Tibial nerve (tissue), 4 donors: Measurements from ENCODE around the gene SRSF3. TPM values are rescaled to one million over a fixed set of nuclear protein-coding genes. Genes with fewer than 3 reads are reported as not detected.
A peak's percentile ranks its signal among the peaks of the same experiment; 100 is the strongest.

Experiments used
- DNase-seq, 2 donors: peaks; one replicate each; pipeline ENCODE4 v3.0.0-alpha.2; 2019; ENCODE audit warnings: low spot score in 2 of 2
- H3K27ac ChIP-seq, 4 donors: fragments of 200-600 bp; sonication (generic) in 3 of 4; one replicate each; pipeline ENCODE4 v1.5.1; 2017 to 2019; ENCODE audit warnings: mild to moderate bottlenecking in 1 of 4
- H3K27me3 ChIP-seq, 2 donors: fragments of 200-600 bp; sonication (generic) in 1 of 2; one replicate each; pipeline versions ENCODE4 v1.5.1 to v1.6.0; 2017 to 2019
- H3K36me3 ChIP-seq, 3 donors: fragments of 200-600 bp; sonication (generic); one replicate each; pipeline ENCODE4 v1.5.1; 2018 to 2019
- H3K4me1 ChIP-seq, 4 donors: fragments of 200-600 bp; sonication (generic) in 3 of 4; one replicate each; pipeline ENCODE4 v1.5.1; 2017 to 2019
- H3K4me3 ChIP-seq, 4 donors: fragments of 200-600 bp; sonication (generic) in 3 of 4; one replicate each; pipeline ENCODE4 v1.5.1; 2017 to 2019; ENCODE audit warnings: mild to moderate bottlenecking in 1 of 4, moderate library complexity in 1 of 4
- H3K9me3 ChIP-seq, 4 donors: fragments of 200-600 bp; sonication (generic) in 3 of 4; one replicate each; pipeline ENCODE4 v1.5.1; 2017 to 2019
- EP300 ChIP-seq, 2 donors: sonication (generic); formaldehyde crosslinking; IDR thresholded peaks; one replicate each; pipeline ENCODE4 v1.6.1; 2017; ENCODE audit warnings: antibody characterized with exemption in 2 of 2, mild to moderate bottlenecking in 1 of 2
- POLR2A ChIP-seq, 2 donors: fragments of 450-650 bp; IDR thresholded peaks; one replicate each; pipeline ENCODE4 v1.6.1; 2017; ENCODE audit warnings: antibody characterized with exemption in 2 of 2, mild to moderate bottlenecking in 2 of 2, moderate library complexity in 2 of 2
- WGBS, 2 donors: methylation state at CpG; one replicate each; pipeline ENCODE4 v1.1.5; 2018; 5-methylcytosine and 5-hydroxymethylcytosine counted together
- total RNA-seq, 4 donors: library from RNA; depleted of rRNA; stranded (reverse); fragments of >200 nt; gene quantifications; one replicate each; pipeline ENCODE4 v1.1.0, GENCODE V29; 2016
- TF ChIP-seq, protein P1 (sequence below), 5 experiments: fragments of 200-600 bp in 3 of 5; fragments of 450-650 bp in 2 of 5; sonication (generic) in 3 of 5; IDR thresholded peaks; one replicate each; pipeline ENCODE4 v1.5.1; 2016 to 2019; ENCODE audit warnings: antibody characterized with exemption in 5 of 5, mild to moderate bottlenecking in 3 of 5, moderate library complexity in 2 of 5

The SRSF3 gene
- total RNA-seq, 4 donors from 2014 or later: 185 to 260 (median 221) TPM

DNA sequence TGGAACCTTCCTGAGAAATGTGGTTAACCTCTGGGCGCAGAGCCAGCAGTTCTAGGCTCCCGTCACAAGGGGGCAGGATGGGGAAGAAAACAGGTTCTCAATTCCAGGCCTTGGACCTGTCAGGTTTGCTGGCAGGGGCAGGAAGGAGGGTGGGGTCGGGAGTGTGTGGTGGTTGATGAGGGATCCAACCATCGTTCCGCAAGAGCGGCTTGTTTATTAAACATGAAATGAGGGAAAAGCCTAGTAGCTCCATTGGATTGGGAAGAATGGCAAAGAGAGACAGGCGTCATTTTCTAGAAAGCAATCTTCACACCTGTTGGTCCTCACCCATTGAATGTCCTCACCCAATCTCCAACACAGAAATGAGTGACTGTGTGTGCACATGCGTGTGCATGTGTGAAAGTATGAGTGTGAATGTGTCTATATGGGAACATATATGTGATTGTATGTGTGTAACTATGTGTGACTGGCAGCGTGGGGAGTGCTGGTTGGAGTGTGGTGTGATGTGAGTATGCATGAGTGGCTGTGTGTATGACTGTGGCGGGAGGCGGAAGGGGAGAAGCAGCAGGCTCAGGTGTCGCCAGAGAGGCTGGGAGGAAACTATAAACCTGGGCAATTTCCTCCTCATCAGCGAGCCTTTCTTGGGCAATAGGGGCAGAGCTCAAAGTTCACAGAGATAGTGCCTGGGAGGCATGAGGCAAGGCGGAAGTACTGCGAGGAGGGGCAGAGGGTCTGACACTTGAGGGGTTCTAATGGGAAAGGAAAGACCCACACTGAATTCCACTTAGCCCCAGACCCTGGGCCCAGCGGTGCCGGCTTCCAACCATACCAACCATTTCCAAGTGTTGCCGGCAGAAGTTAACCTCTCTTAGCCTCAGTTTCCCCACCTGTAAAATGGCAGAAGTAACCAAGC is 29.6 kb downstream of the SRSF3 start:
- 55 to 65% methylated on average over 18 of the region's 18 CpGs for WGBS, 2 donors
- Histone ChIP-seq H3K4me3 (no peak overlapping the region), H3K4me1 (peaks cover 0 to 39% (median 26%) of the 10 kb centered on the region in 4 donors), H3K27ac (peak overlapping the region in 2 of 4 donors; percentile 42 to 76), H3K9me3 (no peaks in the 10 kb centered on the region), H3K36me3 (no peaks in the 10 kb centered on the region), H3K27me3 (no peaks in the 10 kb centered on the region)
- TF ChIP-seq, protein P1, sequence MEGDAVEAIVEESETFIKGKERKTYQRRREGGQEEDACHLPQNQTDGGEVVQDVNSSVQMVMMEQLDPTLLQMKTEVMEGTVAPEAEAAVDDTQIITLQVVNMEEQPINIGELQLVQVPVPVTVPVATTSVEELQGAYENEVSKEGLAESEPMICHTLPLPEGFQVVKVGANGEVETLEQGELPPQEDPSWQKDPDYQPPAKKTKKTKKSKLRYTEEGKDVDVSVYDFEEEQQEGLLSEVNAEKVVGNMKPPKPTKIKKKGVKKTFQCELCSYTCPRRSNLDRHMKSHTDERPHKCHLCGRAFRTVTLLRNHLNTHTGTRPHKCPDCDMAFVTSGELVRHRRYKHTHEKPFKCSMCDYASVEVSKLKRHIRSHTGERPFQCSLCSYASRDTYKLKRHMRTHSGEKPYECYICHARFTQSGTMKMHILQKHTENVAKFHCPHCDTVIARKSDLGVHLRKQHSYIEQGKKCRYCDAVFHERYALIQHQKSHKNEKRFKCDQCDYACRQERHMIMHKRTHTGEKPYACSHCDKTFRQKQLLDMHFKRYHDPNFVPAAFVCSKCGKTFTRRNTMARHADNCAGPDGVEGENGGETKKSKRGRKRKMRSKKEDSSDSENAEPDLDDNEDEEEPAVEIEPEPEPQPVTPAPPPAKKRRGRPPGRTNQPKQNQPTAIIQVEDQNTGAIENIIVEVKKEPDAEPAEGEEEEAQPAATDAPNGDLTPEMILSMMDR (IDR thresholded peaks at IDR 0.05): peak; percentile 81 to 94 (median 92)
- TF ChIP-seq EP300 (IDR thresholded peaks at IDR 0.05): peak in 1 of 2 donors; percentile 89
- no peak for TF ChIP-seq POLR2A (IDR thresholded peaks at IDR 0.05)
- DNase-seq: peak; percentile 86 to 97

DNA sequence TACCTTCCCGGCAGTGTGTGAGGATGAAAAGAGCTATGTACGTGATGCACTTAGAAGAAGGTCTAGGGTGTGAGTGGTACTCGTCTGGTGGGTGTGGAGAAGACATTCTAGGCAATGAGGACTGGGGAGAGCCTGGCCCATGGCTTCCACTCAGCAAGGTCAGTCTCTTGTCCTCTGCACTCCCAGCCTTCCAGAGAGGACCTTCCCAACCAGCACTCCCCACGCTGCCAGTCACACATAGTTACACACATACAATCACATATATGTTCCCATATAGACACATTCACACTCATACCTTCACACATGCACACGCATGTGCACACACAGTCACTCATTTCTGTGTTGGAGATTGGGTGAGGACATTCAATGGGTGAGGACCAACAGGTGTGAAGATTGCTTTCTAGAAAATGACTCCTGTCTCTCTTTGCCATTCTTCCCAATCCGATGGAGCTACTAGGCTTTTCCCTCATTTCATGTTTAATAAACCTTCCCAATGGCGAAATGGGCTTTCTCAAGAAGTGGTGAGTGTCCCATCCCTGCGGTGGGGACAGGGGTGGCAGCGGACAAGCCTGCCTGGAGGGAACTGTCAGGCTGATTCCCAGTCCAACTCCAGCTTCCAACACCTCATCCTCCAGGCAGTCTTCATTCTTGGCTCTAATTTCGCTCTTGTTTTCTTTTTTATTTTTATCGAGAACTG is 30.4 kb downstream of the SRSF3 start:
- no peaks in the 10 kb centered on the region for H3K27me3 ChIP-seq
- H3K27ac ChIP-seq: peak overlapping the region in 2 of 4 donors; percentile 30 to 46
- H3K4me1 ChIP-seq: peaks cover 0 to 42% (median 26%) of the 10 kb centered on the region in 4 donors
- H3K9me3 ChIP-seq: no peaks in the 10 kb centered on the region
- H3K4me3 ChIP-seq: no peak overlapping the region
- H3K36me3 ChIP-seq: no peaks in the 10 kb centered on the region
- TF ChIP-seq, protein P1 (IDR thresholded peaks at IDR 0.05): no peak
- TF ChIP-seq EP300 (IDR thresholded peaks at IDR 0.05) (no peak), POLR2A (IDR thresholded peaks at IDR 0.05) (no peak)
- 83 to 85% methylated on average over 11 of the region's 11 CpGs for WGBS, 2 donors
- DNase-seq: no peak

DNA sequence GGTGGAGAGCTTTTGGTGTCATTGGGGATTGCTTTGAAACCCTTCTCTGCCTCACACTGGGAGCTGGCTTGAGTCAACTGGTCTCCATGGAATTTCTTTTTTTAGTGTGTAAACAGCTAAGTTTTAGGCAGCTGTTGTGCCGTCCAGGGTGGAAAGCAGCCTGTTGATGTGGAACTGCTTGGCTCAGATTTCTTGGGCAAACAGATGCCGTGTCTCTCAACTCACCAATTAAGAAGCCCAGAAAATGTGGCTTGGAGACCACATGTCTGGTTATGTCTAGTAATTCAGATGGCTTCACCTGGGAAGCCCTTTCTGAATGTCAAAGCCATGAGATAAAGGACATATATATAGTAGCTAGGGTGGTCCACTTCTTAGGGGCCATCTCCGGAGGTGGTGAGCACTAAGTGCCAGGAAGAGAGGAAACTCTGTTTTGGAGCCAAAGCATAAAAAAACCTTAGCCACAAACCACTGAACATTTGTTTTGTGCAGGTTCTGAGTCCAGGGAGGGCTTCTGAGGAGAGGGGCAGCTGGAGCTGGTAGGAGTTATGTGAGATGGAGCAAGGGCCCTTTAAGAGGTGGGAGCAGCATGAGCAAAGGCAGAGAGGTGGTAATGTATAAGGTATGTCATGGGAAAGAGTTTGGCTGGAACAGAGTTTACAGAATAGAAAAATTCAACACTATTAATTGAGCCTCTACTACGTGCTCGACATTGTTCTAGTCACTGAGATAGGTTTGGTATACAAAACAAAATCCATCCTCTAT is 31.2 kb downstream of the SRSF3 start:
- Histone ChIP-seq H3K4me3 (no peak overlapping the region), H3K27ac (peak overlapping the region in 2 of 4 donors; percentile 30 to 46), H3K9me3 (no peaks in the 10 kb centered on the region), H3K36me3 (no peaks in the 10 kb centered on the region), H3K4me1 (peaks cover 0 to 43% (median 26%) of the 10 kb centered on the region in 4 donors), H3K27me3 (no peaks in the 10 kb centered on the region)
- no peak for DNase-seq
- TF ChIP-seq EP300 (IDR thresholded peaks at IDR 0.05): peak in 1 of 2 donors; percentile 36
- TF ChIP-seq, protein P1 (IDR thresholded peaks at IDR 0.05): no peak
- WGBS, 2 donors: 64% methylated on average over 5 of the region's 5 CpGs

DNA sequence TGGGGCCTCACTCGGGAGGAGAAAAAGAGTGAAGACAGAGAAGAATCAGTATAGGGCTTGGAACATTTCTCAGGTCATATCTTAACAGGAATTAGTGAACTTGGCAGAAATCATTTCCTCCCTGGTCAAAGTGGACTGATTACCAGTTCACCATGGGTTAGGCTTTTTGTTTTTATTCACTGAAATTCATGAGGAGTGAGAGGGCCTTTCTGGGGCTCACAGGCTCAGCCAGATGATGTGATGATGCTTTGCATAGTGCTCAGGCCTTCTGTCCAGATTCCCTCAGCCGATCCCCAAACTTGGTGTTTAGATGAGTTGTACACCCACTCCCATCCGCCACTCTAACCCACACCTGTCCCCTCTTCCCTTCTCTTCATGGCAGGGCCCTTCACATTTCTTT is 32.5 kb downstream of the SRSF3 start:
- peaks cover 0 to 43% (median 26%) of the 10 kb centered on the region in 4 donors for H3K4me1 ChIP-seq
- no peaks in the 10 kb centered on the region for H3K9me3 ChIP-seq
- WGBS, 2 donors: 81 to 87% methylated on average over 3 of the region's 3 CpGs
- no peaks in the 10 kb centered on the region for H3K27me3 ChIP-seq
- DNase-seq: no peak
- TF ChIP-seq POLR2A (IDR thresholded peaks at IDR 0.05) (no peak), EP300 (IDR thresholded peaks at IDR 0.05) (no peak)
- TF ChIP-seq, protein P1 (IDR thresholded peaks at IDR 0.05): no peak
- no peak overlapping the region for H3K4me3 ChIP-seq
- H3K36me3 ChIP-seq: no peaks in the 10 kb centered on the region
- H3K27ac ChIP-seq: no peak overlapping the region
